Measurements from ENCODE around the gene UBE3D.

GRCh38 chr6:83008626-83009025 is 57.0 kb downstream of the UBE3D start:
- TF ChIP-seq ISL1 (CRISPR knock-in tag; IDR thresholded peaks at IDR 0.05), result no peak
- TF ChIP-seq CREB5 (CRISPR knock-in tag; IDR thresholded peaks at IDR 0.05; ENCODE audit: low read depth), result no peak

Data from SK-N-SH treated with all-trans-retinoic acid at 6 μM for 48 hours (cell line).